ENCODE measurements around the gene ARFIP2. TPM values are rescaled to one million over a fixed set of nuclear protein-coding genes. Genes with fewer than 3 reads are reported as not detected.

The ARFIP2 gene
- polyA plus RNA-seq, 1 of the 3 experiments (the other 2 are of a cell fraction): 128 TPM

GRCh38 chr11:6502382-6502781, 21.3 kb upstream of the ARFIP2 start:
- H2AFZ ChIP-seq (ENCODE audit: low read depth): no peak overlapping the region
- ChIA-PET CTCF (interaction anchor here (1.1 to 2.9 kb wide), 2 partner anchors 63 to 123 kb away, joined by 4 to 10 read pairs; no protein-coding TSS in a partner anchor), POLR2A (interaction anchor here (1.1 kb wide), 1 partner anchor 16 kb away, joined by 3 read pairs; no protein-coding TSS in a partner anchor)
- peaks cover 5% of the 10 kb centered on the region for H3F3A ChIP-seq (replicated peaks; ENCODE audit: insufficient read depth)
- no peaks in the 10 kb centered on the region for H3K79me2 ChIP-seq (ENCODE audit: insufficient read depth)
- no peaks in the 10 kb centered on the region for H4K20me1 ChIP-seq (ENCODE audit: insufficient read depth)
- 94% methylated on average over 3 of the region's 3 CpGs for WGBS (ENCODE audit: low lambda C conversion rate)
- no peak overlapping the region for H3K4me3 ChIP-seq (ENCODE audit: low read depth in 2 of 2, low read length in 1 of 2)
- no peaks in the 10 kb centered on the region for H3K27me3 ChIP-seq (ENCODE audit: insufficient read depth)
- no peak overlapping the region for H3K27ac ChIP-seq (ENCODE audit: low read depth in 2 of 2, low read length in 1 of 2)
- H3K36me3 ChIP-seq (replicated peaks in 1 of 2; ENCODE audit: control insufficient read depth in 1 of 2, insufficient read depth in 2 of 2, low read length in 1 of 2): peaks cover 13% of the 10 kb centered on the region in 2 experiments
- 0 out of 4 replicates have a peak, but pooled peaks cover 0 to 4% of the 10 kb centered on the region in 2 experiments for H3K4me1 ChIP-seq (ENCODE audit: control insufficient read depth in 1 of 2, insufficient read depth in 2 of 2, low read depth in 1 of 2, low read length in 1 of 2)
- no peak overlapping the region for H3K4me2 ChIP-seq
- H3K9ac ChIP-seq: no peak overlapping the region
- TF ChIP-seq SIN3A (IDR thresholded peaks at IDR 0.05; ENCODE audit: borderline replicate concordance, low read depth, low read length) (no peak), MXI1 (IDR thresholded peaks at IDR 0.05; ENCODE audit: low read depth, low read length) (no peak), MEF2A (IDR thresholded peaks at IDR 0.05; ENCODE audit: borderline replicate concordance, low read depth) (no peak), MAX (IDR thresholded peaks at IDR 0.05; ENCODE audit: low read depth) (no peak), RFX5 (IDR thresholded peaks at IDR 0.05; ENCODE audit: low read length) (no peak), NRF1 (IDR thresholded peaks at IDR 0.05; ENCODE audit: low read depth, low read length) (no peak), ELF1 (IDR thresholded peaks at IDR 0.05) (no peak), ZBTB33 (IDR thresholded peaks at IDR 0.05; ENCODE audit: borderline replicate concordance, low read depth) (no peak), TAF1 (IDR thresholded peaks at IDR 0.05; ENCODE audit: borderline replicate concordance, low read depth, low read length) (no peak), POLR2AphosphoS5 (IDR thresholded peaks at IDR 0.05; ENCODE audit: low read depth, low read length) (no peak), GATA2 (CRISPR knock-in tag; IDR thresholded peaks at IDR 0.05) (no peak), PBX3 (IDR thresholded peaks at IDR 0.05) (no peak), RXRA (IDR thresholded peaks at IDR 0.05; ENCODE audit: borderline replicate concordance, low read depth) (no peak), USF1 (IDR thresholded peaks at IDR 0.05; ENCODE audit: borderline replicate concordance, low read depth) (no peak), SMC3 (IDR thresholded peaks at IDR 0.05; ENCODE audit: low read depth, low read length) (no peak), EZH2phosphoT487 (IDR thresholded peaks at IDR 0.05; ENCODE audit: borderline replicate concordance, low read depth) (no peak), GABPA (IDR thresholded peaks at IDR 0.05; ENCODE audit: low read depth) (no peak), TEAD4 (IDR thresholded peaks at IDR 0.05; ENCODE audit: borderline replicate concordance, insufficient read depth) (no peak), REST (IDR thresholded peaks at IDR 0.05; ENCODE audit: low read depth, low read length) (no peak)
- DNase-seq: no peak
- H3K9me2 ChIP-seq: no peaks in the 10 kb centered on the region
- no peaks in the 10 kb centered on the region for H3K9me3 ChIP-seq
